Measurements from ENCODE around the gene SGK1.

DNA sequence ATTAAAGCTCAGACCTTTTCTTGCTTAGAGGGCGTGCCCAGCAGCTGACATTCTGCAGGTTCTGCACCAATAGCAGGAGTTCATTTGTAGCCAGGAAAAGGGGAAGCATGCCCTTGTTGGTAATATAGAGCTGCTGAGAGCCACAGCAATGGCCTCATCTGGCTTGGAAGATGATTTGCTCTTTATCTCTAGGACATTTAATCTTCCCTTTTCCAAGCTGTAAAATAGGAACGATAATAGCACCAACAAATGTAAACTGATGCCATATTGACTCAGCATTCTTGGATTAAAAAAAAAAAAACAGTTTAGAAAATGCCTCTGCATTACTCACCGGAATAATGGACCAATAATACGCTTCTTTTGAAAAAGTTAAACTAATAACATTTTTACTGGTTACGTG lies 172.1 kb downstream of the SGK1 start:
- TF ChIP-seq, protein P1, sequence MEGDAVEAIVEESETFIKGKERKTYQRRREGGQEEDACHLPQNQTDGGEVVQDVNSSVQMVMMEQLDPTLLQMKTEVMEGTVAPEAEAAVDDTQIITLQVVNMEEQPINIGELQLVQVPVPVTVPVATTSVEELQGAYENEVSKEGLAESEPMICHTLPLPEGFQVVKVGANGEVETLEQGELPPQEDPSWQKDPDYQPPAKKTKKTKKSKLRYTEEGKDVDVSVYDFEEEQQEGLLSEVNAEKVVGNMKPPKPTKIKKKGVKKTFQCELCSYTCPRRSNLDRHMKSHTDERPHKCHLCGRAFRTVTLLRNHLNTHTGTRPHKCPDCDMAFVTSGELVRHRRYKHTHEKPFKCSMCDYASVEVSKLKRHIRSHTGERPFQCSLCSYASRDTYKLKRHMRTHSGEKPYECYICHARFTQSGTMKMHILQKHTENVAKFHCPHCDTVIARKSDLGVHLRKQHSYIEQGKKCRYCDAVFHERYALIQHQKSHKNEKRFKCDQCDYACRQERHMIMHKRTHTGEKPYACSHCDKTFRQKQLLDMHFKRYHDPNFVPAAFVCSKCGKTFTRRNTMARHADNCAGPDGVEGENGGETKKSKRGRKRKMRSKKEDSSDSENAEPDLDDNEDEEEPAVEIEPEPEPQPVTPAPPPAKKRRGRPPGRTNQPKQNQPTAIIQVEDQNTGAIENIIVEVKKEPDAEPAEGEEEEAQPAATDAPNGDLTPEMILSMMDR (IDR thresholded peaks at IDR 0.05; ENCODE audit: poor library complexity, severe bottlenecking): no peak
- no peak for TF ChIP-seq RAD21 (conservative IDR thresholded peaks at IDR 0.05)
